A549 treated with Hydrocortisone at 1 μM for 4 hours (cell line): ENCODE data around the gene VRK3. TPM values are rescaled to one million over a fixed set of nuclear protein-coding genes. Genes with fewer than 3 reads are reported as not detected.

Source experiments
- total RNA-seq: library from RNA; stranded (reverse); fragments of 200-300 nt; extraction: Qiagen RNA extraction; gene quantifications from 5 replicates; pipeline ENCODE4 v1.2.3, GENCODE V29; 2022

The VRK3 gene
- total RNA-seq = 37.4 to 47.1 TPM (median 39.7 TPM) in 5 replicates

GRCh38 chr19:50025022-50025793 is at the start of gene VRK3:
TSS of gene VRK3 (minus strand) at chr19:50025372. CDS start at chr19:50016162, 9,210 bp downstream.

GRCh38 chr19:50025794-50026549 is 800 bp upstream of the VRK3 start, which contains the start of gene ZNF473:
TSS of gene ZNF473 (plus strand) at chr19:50026005. CDS start at chr19:50031083, 5,078 bp downstream.

GRCh38 chr19:49960980-49961379 is 64.2 kb downstream of the VRK3 start, which contains the start of gene SIGLEC11:
TSS of gene SIGLEC11 (minus strand) at chr19:49961172. CDS start at chr19:49961081, 91 bp downstream.

GRCh38 chr19:49929121-49929610 is 96.0 kb downstream of the VRK3 start, which contains the start of the genes ATF5 and NUP62:
TSS of gene ATF5 (plus strand) at chr19:49929205. CDS start at chr19:49930851, 1,646 bp downstream.
TSS of gene NUP62 (minus strand) at chr19:49929504. CDS start at chr19:49909807, 19,697 bp downstream.

Other genes with a start within 250 kb of the VRK3 start
- gene FUZ, start 212.1 kb downstream of the VRK3 start, total RNA-seq = 14.2 to 15.0 TPM (median 14.4 TPM) in 5 replicates
- gene MED25, start 207.1 kb downstream of the VRK3 start, total RNA-seq = 52.5 to 69.5 TPM (median 64.5 TPM) in 5 replicates
- 109 to 153 TPM (median 147 TPM) in 5 replicates for gene PTOV1, start 174.2 kb downstream of the VRK3 start, total RNA-seq
- gene PNKP, start 157.8 kb downstream of the VRK3 start, total RNA-seq = 43.3 to 55.7 TPM (median 46.1 TPM) in 5 replicates
- gene AKT1S1, start 148.0 kb downstream of the VRK3 start, total RNA-seq = 69.0 to 114 TPM (median 102 TPM) in 5 replicates
- gene TBC1D17, start 147.7 kb downstream of the VRK3 start, total RNA-seq = 20.8 to 22.0 TPM (median 21.7 TPM) in 5 replicates
- 0.58 to 1.0 TPM (median 0.66 TPM) in 5 replicates for gene IL4I1, start 128.5 kb downstream of the VRK3 start, total RNA-seq
- 46.1 to 53.6 TPM (median 48.0 TPM) in 5 replicates for gene ATF5, start 96.2 kb downstream of the VRK3 start, total RNA-seq
- 83.4 to 88.1 TPM (median 83.9 TPM) in 5 replicates for gene NUP62, start 95.9 kb downstream of the VRK3 start, total RNA-seq
- gene SIGLEC11, start 64.2 kb downstream of the VRK3 start, total RNA-seq = 0.07 to 0.13 TPM (median 0.07 TPM) in 5 replicates
- 7.6 to 13.2 TPM (median 9.8 TPM) in 5 replicates for gene ZNF473, start 633 bp upstream of the VRK3 start, total RNA-seq
- gene IZUMO2, start 137.9 kb upstream of the VRK3 start, total RNA-seq = not detected in 5 replicates
- 5.4 to 6.5 TPM (median 6.2 TPM) in 5 replicates for gene MYH14, start 178.2 kb upstream of the VRK3 start, total RNA-seq